GM21723 (cell line): ENCODE results near the gene TSKU.
"Not testable (repeated sequence)": the region's sequence is repeated elsewhere in the genome, so short reads cannot be mapped to it uniquely, and the experiment has no call there.

Experiments used
- ATAC-seq: cut with Tn5 transposase; IDR thresholded peaks from one replicate; pipeline ENCODE4 v1.9.1; 2021; ENCODE audit warnings: mild to moderate bottlenecking, moderate library complexity; ENCODE audit not compliant: unreplicated experiment

Gene TSKU, protein sequence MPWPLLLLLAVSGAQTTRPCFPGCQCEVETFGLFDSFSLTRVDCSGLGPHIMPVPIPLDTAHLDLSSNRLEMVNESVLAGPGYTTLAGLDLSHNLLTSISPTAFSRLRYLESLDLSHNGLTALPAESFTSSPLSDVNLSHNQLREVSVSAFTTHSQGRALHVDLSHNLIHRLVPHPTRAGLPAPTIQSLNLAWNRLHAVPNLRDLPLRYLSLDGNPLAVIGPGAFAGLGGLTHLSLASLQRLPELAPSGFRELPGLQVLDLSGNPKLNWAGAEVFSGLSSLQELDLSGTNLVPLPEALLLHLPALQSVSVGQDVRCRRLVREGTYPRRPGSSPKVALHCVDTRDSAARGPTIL

DNA sequence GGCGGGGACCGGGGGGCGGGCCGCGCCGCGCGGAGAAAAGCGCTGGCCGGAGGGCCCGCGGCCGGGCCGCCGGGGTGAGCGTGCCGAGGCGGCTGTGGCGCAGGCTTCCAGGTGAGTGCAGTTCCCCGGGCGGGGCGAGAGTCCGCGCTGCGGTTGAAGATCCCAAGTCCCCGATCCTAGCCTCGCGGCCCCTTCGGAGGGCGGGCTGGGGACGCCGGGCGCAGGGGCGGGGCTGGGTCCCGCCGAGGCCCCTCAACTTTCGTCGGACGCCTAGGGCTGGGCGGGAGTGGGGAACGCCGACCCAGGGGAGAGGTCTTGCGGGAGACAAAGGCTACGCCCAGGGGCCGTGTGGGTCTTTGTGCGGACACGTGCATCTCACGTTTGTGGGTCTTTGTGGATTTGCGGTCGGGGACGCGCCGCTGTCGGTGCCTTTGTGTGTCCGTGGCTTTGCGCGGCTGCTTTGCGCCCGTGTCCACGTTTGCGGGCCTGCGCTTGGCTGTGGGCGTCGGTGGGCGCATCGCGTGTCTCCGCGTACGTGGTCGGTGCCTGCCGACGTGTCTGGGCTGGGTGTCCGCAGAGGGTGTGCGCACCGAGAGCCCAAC, at the start of gene TSKU:
Gene TSKU (plus strand): TSS at position 63 of the 602 bp plus-strand sequence. CDS start 12,261 bp downstream, outside the sequence.
- ATAC-seq: no peak

DNA sequence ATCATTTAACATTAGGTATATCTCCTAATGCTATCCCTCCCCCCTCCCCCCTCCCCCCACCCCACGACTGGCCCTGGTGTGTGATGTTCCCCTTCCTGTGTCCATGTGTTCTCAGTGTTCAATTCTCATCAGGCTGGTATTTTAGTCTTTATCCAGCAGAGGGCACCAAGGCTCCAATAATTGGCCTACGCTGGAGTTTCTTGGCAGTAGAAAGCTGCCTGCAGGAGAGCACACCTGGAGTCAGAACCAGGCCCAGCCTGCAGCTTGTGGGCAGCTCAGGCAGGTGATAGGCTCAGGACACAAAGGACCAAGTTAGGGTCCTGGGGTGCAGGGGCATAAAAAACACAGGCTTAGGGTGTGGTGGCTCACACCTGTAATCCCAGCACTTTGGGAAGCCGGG, 49.2 kb upstream of the TSKU start:
- ATAC-seq: not testable (repeated sequence)

DNA sequence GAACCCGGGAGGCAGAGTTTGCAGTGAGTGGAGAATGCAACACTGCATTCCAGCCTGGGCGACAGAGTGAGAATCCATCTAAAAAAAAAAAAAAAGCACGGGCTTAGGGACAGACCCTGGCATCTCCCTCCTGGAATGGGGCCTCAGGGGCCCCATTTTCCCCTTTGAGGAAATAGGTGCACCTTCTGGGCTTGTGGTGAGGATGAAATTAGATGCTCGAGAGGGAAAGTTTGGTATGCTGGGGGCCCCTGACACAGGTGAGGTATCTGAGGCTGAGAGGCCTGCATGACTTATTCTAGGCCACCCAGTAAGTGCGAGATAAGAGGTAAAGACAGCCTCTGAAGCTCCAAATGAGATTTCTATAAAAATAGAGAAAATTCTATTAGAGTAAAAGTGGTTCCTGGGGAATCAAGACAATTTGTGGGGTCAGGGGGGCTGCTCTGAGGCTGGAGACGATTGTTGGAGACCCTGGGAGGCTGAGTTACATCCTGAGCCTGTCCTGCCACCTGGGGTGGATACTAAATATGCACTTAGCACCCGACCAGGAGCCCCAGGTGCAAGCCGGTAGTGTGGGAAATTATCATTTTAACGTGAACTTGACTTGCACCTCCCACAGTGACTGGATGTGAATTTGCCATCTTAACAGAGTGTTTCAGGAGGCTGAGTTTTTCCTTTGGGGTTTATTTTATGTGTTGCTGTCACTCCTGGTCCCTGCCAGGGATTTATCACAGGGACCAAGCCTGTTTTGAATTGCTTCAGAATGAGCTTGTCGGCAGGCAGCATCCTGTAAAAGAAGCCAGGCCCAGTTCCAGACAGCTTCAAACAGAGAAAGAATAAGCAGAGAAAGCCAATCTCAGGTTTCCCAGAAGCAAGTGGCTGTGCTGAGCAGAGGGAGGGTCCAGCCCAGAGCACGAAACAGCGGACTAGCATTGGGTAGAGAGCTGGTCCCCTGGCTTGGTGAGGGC, 48.4 kb upstream of the TSKU start:
- no peak for ATAC-seq

DNA sequence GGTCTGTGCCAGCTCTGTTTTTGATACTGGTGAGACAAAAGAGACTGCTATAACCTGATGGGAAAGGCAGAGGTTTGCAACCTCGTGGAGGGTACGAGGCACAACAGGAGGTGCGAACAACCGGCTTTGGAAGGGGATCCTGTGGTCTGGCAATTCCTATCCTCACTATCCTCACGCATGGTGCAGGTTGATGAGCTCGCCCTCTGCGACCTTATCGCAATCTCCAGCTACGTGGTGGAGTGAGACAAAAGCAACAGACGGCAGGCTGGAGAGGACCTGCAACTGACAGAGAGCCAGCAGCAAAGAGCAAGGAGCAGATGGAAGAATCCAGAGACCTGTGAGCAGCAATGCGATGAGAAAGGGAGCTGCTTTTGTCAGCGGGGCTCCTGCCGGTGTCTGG, 47.3 kb upstream of the TSKU start:
- ATAC-seq: no peak

DNA sequence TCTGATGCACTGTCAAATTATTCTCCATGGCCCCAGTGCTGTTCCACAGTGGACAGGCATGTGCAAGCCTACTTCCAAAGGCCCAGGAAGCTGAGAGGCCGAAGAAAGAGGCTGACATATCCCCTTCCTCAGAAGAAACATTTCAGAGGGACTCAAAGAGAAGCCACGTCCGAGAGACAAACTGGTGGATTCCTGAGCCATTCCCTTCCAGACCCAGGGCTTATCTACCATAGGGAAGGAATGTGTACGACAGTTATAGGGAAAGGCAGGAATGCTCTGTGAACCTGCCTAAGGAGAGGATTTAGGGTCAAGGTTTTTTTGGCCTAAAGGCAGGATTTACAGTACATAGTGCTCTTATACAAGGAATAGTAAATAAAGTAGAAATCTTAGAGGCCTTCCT, 46.9 kb upstream of the TSKU start:
- no peak for ATAC-seq

DNA sequence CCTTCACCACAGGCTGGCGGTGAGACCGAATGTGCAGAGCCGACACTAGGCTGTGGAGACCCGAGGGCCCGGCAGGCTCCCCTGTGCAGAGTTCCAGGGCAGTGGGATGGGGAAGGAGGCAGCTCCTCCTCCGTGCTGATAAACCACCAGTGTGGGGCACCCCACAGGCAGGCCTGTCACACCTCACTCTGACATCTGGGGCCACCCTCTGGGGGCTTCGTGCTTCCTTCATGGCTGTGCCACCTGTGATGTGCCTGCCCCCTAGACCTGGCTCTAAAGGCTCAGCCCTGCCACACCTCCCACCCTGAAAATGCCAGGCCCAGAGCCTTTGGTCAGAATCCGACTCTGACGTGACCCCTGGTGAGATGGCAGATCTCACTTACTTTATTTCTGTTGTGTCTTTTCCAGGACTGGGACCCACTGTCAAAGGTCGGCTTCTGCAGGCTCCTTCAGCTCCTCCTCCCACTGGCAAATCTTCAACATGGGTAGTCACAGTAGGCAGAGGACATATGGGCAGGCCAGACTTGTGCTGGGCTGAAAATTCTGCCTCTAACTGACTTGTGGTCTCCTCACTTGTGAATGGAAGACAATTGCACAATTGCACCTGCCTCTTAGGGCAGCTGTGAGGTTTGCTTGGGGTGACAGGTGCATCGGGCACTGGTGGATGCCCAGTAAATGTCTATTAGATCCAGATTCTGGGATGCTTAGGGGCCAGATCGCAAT, 46.2 kb upstream of the TSKU start:
- ATAC-seq: no peak

DNA sequence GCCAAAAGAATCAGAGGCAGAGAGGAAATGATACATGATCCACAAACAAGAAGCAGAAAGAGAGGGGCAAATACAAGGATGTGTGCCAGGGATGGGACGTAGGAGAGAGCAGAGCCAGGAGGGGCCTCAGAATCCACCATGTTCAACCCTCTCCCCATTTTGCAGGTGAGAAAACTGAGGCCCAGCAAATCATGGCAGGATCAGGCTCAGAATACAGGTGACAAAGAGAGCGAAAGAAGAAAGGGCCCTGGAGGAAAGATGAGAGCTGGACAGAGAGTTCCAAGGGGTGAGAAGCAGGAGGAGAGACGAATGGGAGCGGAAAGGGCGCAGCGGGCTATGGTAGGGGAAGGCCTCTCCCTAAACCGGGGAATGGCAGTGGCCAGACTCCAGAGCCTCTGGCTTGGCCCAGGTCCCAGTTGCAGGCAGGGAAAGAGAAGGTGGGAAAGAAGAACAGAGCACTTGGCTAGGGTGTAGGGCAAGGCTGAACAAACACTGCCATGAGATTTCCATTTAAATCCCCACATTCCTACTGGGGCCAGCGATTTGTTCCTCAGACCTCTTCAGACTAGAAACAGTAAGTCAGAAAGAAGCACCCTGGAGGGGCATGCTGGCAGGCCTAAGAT, 44.4 kb upstream of the TSKU start:
- ATAC-seq: no peak

DNA sequence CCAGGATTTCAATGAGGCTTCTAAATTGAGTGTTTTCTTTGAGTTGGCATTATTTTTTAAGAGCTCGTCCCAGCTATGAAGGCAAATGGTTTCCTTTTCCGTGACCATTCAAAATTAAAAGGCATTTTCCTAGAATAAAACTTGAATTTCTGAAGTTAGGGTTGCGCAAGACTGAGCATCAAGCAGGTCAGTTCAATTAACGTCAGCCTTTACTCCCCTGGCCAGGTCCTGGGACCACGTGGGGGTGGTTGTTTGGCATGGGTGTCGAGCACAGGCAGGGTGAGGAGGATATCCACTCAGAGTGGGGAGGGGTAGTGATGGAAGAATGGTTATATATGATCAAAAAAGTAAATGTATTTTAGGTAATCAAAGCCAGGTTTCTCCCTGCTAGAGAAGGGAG, 43.4 kb upstream of the TSKU start:
- ATAC-seq: no peak

DNA sequence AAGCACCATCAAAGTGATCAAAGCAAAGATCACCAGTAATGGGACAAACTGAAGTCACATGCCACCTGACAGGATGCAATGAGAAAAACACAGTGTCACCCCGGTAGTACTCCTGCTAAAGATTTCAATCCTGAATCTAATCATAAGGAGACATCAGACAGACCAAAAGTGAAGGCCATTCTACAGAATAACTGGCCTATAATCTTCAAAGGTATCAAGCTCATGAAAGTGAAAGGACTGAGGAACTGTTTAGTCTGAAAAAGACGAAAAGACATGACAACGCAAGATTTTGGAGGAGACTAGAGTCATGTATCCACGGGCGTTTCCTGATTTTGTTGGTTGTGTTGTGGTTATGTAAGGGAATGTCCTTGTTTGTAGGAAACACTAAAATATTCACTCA, 42.4 kb upstream of the TSKU start:
- ATAC-seq: no peak

DNA sequence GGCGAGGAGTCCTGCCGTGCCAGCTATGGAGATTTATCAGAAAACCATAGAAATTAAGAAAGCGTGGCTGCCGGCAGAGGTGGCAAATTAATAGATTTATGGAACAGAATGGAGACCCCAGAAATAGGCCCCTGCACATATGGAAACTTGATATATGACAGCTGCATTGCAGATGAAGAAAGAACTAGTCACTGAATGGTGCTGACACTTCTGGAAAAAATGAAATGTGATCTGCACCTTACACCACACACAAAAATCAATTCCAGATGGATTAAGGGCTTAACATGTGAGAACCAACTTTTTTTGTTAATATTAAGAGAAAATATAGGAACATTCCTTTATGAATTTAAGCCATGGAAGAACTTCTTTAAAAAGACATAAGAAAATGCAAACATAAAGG, 40.3 kb upstream of the TSKU start:
- no peak for ATAC-seq

DNA sequence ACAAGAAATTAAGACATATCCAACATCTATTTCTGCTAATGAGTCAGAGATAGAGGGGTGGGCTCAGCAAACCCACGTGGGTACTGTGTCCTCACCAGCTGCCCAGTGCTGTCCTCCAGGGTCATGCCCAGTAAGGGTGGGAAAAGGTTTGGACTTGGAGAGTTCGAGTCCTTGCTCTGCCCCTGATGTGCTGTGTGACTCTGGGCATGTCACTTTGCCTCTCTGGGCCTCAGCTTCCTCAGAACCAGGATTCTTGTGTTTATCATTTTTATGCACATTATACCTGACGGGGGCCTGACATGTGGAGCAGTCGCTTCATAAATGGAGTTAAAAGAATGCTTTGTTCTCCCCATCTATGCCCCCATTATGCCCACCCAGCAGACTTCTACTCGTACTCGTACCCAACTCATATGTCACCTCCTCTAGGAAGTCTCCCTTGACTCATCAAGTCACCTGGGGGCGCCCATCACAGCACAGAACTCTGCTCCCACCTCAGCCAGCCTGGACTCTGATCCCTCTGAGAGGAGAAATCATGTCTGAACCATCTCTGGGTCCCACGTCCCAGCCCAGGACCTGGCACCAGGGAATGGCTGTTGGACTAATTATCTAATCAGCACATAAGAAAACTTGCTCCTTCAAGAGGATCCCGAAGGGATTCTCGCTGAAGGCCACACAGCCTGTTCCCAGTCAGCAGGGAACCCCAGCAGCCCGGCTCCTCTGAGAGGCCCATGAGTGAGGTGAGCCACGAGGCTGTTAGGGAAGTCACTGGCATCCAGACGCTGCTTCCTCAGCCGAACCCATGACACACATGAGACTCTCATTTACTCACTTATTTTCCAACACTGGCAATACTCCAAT, 38.7 kb upstream of the TSKU start:
- ATAC-seq: no peak

DNA sequence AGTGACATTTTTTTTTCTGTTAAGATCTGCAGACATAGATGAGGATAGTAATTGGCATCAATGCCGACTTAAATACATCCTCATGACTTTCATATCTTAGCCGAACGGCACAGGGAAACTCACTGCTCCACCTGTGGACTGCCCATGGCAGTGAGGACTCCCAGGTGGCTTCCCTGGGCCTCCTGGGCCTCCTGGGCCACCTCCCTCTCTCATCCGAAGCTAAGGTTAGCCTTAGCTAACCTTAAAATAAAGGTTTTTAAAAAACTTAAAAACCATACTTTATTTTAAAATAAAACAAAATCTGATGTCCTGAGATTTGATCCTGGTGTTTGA, 38.1 kb upstream of the TSKU start:
- no peak for ATAC-seq

DNA sequence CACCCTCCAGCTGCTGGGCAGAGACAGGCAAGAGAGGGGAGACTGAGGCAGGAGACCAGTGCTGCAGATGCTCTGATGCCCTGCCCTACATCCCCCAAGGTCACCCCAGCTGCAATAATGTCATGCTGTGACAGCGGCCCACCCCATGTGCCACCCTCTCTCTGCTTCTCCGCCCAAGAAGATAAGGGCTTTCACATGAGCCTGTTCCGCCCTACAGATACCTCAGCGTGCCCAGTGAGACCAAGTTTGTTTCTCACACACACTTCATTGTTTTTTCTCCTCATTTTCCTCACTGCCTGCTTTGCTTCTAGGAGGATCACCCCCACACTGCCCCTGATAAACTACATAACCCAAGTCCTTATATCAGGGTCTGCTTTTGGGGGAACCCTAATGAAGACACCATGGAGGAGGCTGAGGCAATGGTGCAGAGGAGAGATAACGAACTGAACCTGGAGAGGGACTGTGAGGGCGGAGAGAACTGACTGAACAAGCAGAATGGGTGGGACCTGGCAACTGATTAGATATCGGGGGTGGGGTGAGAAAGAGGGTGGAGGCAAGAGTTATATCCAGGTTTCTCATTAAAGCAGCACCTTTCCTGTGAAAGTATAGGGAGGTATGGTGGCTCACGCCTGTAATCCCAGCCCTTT, 37.5 kb upstream of the TSKU start:
- ATAC-seq: no peak

DNA sequence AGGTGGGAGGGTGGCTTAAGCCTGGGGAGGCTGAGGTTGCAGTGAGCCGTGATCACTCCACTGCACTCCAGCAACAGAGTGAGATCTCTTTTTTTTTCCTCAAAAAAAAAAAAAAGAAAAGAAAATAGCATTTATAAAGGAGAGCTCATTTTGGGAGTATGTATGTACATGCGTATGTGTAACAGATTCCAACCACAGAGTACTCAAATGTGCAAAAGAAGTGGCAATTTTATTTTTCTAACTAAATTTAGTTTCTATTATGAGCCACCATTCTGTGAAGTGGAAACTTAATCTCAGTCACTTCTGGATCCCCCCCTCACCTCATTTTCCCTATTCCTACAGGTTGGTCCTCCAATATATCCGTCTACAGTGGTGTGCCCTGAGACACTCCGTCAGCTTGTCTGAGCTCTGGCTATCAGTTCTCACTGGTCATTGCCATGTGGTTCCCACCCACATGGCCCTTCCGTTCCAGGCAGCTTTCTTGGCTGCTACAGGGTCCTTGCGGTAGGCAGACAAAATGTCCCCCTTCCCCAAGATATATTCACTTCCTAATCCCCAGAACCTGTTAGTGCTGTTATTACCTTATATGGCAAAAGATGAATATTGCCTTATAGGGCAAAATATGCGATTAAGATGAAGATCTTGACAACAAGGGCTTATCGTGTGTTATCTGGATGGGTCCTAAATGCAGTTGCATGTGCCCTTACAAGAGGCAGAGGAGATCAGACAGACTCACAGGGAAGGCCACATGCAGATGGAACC, 35.8 kb upstream of the TSKU start:
- no peak for ATAC-seq

DNA sequence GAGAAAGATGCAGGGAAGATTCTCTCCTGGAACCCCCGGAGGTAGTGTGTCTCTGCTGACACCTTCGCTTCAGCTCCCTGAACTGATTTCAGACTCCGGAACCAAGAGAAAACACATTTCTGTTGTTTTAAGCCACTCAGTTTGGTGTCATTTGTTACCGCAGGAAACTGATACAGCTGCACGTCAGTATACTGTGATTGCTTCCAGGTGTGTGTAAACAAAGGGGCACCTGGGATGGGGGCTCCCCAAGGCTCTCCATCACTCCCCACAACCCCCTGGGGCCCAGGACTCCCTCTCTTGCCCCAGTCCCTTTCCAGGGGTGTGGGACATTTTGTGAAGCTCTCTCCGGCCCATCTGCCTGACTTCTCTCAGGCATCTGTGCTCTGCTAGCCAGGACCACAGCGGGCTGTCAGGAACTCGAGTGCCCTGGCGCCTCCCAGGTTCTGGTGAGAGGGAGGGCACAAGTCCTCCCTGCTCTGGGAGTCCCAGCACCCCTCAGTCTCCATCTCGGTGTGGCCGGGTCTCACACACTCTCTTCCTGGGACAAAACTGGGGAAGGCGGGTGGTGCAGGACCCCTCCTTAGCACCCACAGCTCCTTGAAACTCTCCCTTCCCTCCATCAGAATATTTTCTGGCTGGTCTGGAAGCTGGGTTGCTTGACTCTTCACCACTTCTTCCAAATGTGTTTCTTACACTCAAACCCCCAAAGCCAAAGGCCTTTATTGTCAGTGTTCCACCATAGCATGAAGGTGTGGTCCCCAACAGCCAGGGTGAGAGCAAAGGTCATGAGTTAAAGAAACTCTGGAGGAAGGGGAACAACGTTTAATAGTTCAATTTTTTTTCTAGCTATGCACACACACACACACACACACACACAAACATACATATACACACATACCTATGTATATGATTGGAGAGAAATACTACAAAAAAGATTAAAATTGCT, 35.0 kb upstream of the TSKU start:
- ATAC-seq: no peak

DNA sequence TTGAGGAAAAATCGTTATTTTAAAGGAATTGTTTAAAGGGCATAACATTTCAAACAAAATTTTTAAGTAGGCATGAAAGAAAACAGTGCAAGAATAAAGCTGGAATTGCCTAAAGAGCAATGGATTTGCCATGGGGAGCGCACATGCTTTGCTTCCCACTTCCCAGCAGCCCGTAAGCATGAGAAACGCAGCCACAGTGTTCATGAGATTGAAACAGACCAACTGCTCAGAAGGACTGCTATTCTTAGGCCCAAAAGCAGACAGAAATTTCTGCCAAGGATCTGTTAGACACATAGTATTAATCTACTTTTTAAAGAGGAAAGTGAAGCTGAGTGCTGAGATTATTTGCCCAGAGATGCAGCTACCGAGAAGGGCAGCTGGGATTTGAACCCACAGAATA, 34.2 kb upstream of the TSKU start:
- ATAC-seq: no peak

DNA sequence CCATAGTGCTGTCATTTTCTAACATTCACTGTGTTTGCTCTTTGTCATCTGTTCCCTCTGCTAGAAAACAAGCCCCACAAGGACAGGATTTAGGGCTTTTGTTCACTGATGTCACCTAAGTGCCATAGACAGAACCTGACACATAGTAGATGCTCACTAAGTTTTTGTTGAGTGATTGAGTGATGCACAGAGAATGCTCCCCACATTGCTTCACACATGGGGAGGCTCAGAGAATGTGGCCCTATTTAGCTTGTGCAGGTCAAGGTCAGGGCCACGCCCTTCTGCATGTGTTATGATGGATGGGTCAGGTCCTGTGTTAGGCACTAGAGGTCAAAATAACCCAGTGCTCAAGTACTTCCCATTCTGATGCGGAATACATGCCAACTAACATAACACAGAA, 33.1 kb upstream of the TSKU start:
- ATAC-seq: no peak
